ENCODE measurements around the gene HBP1. TPM values are rescaled to one million over a fixed set of nuclear protein-coding genes. Genes with fewer than 3 reads are reported as not detected.

Gene HBP1
- total and polyA plus RNA-seq, 2 of the 13 experiments (the other 11 are each of a cell fraction or from before 2014, with no cell fraction given), result 22.9 to 44.1 TPM

GRCh38 chr7:107169120-107170050 is 582 bp downstream of the HBP1 start (continued):
- TF ChIP-seq ZNF121 (CRISPR knock-in tag; IDR thresholded peaks at IDR 0.05) (peak; percentile 28; the same call in 1 of the 2 replicates), ZNF274 (CRISPR knock-in tag; IDR thresholded peaks at IDR 0.05) (0 out of 2 replicates have a peak, but pooled peaks have one; percentile 18), ZNF318 (CRISPR knock-in tag; IDR thresholded peaks at IDR 0.05) (no peak), ETV5 (CRISPR knock-in tag; IDR thresholded peaks at IDR 0.05; ENCODE audit: borderline replicate concordance) (peak; percentile 41; the same call in 1 of the 2 replicates), ZNF205 (CRISPR knock-in tag; IDR thresholded peaks at IDR 0.05) (peak; percentile 61; the same call in 1 of the 2 replicates), PRDM15 (CRISPR knock-in tag; IDR thresholded peaks at IDR 0.05) (peak; percentile 66), ZNF547 (CRISPR knock-in tag; IDR thresholded peaks at IDR 0.05) (0 out of 2 replicates have a peak, but pooled peaks have one; percentile 40), ZNF704 (CRISPR knock-in tag; IDR thresholded peaks at IDR 0.05; ENCODE audit: borderline replicate concordance) (peak; percentile 57; the same call in 1 of the 2 replicates), BRD4 (CRISPR knock-in tag; IDR thresholded peaks at IDR 0.05) (0 out of 2 replicates have a peak, but pooled peaks have one; percentile 52), ZBTB7A (CRISPR knock-in tag; IDR thresholded peaks at IDR 0.05) (no peak), REPIN1 (CRISPR knock-in tag; IDR thresholded peaks at IDR 0.05; ENCODE audit: borderline replicate concordance, low read depth) (peak; percentile 93), KDM3A (CRISPR knock-in tag; IDR thresholded peaks at IDR 0.05; ENCODE audit: low read depth) (0 out of 2 replicates have a peak, but pooled peaks have one; percentile 48), ERF (CRISPR knock-in tag; IDR thresholded peaks at IDR 0.05) (peak; percentile 75), RCOR2 (CRISPR knock-in tag; IDR thresholded peaks at IDR 0.05) (0 out of 2 replicates have a peak, but pooled peaks have one; percentile 27), SP4 (CRISPR knock-in tag; IDR thresholded peaks at IDR 0.05) (peak; percentile 50; the same call in 1 of the 2 replicates)

Data from HepG2 (cell line).